ENCODE measurements around the gene CAPN11. TPM values are rescaled to one million over a fixed set of nuclear protein-coding genes. Genes with fewer than 3 reads are reported as not detected.
A peak's percentile ranks its signal among the peaks of the same experiment; 100 is the strongest.

CAPN11 gene
- total and polyA plus RNA-seq, 9 of the 15 experiments (the other 6 are each of a cell fraction or from before 2014, with no cell fraction given): 0.03 to 0.61 (median 0.17) TPM; not detected in 1

GRCh38 chr6:44151348-44152108 is 7.1 kb upstream of the CAPN11 start (continued):
- TF ChIP-seq, protein P1, sequence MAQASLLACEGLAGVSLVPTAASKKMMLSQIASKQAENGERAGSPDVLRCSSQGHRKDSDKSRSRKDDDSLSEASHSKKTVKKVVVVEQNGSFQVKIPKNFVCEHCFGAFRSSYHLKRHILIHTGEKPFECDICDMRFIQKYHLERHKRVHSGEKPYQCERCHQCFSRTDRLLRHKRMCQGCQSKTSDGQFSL (CRISPR knock-in tag; IDR thresholded peaks at IDR 0.05): 0 out of 2 replicates have a peak, but pooled peaks have one; percentile 39
- TF ChIP-seq, protein P1 (tag; IDR thresholded peaks at IDR 0.05): no peak
- TF ChIP-seq SMC3 (conservative IDR thresholded peaks at IDR 0.05; ENCODE audit: insufficient read depth, low read depth, low read length) (peak; percentile 98), TBL1XR1 (IDR thresholded peaks at IDR 0.05; ENCODE audit: low read length in 2 of 2) (peak in 1 of 2 experiments; percentile 46; a peak in 1 of 4 replicates), STAG1 (CRISPR knock-in tag; IDR thresholded peaks at IDR 0.05; ENCODE audit: borderline replicate concordance) (peak; percentile 79; the same call in 1 of the 2 replicates), ZKSCAN1 (IDR thresholded peaks at IDR 0.05; ENCODE audit: low read depth, low read length) (peak; percentile 72; the same call in 1 of the 2 replicates), RAD21 (CRISPR knock-in tag; conservative IDR thresholded peaks at IDR 0.05 in 1 of 2, IDR thresholded peaks at IDR 0.05 in 1 of 2) (peak; percentile 88 to 97), SRF (CRISPR knock-in tag; IDR thresholded peaks at IDR 0.05) (0 out of 4 replicates have a peak, but pooled peaks of 1 of the 2 experiments have one; percentile 46), MYC (IDR thresholded peaks at IDR 0.05; ENCODE audit: low read depth, low read length) (peak; percentile 74), MYC (CRISPR knock-in tag; IDR thresholded peaks at IDR 0.05; ENCODE audit: borderline replicate concordance, low read depth) (no peak), ZNF282 (CRISPR knock-in tag; IDR thresholded peaks at IDR 0.05) (no peak), CBX3 (IDR thresholded peaks at IDR 0.05; ENCODE audit: borderline replicate concordance in 1 of 2, low read length in 2 of 2) (peak in 1 of 2 experiments; percentile 81; a peak in 1 of 3 replicates), PHF21A (IDR thresholded peaks at IDR 0.05; ENCODE audit: borderline replicate concordance, low read depth) (peak; percentile 76; the same call in 1 of the 2 replicates), NEUROD1 (IDR thresholded peaks at IDR 0.05; ENCODE audit: borderline replicate concordance, low read depth, low read length, partially characterized antibody) (peak; percentile 35), TCF3 (CRISPR knock-in tag; IDR thresholded peaks at IDR 0.05) (peak; percentile 55), ZNF431 (CRISPR knock-in tag; IDR thresholded peaks at IDR 0.05) (peak; percentile 22; the same call in 1 of the 2 replicates), HNRNPH1 (optimal IDR thresholded peaks at IDR 0.05; ENCODE audit: low read depth, low read length) (no peak), NRF1 (conservative IDR thresholded peaks at IDR 0.05 in 1 of 2, IDR thresholded peaks at IDR 0.05 in 1 of 2) (peak; percentile 85 to 88)
- TF ChIP-seq, protein P2, sequence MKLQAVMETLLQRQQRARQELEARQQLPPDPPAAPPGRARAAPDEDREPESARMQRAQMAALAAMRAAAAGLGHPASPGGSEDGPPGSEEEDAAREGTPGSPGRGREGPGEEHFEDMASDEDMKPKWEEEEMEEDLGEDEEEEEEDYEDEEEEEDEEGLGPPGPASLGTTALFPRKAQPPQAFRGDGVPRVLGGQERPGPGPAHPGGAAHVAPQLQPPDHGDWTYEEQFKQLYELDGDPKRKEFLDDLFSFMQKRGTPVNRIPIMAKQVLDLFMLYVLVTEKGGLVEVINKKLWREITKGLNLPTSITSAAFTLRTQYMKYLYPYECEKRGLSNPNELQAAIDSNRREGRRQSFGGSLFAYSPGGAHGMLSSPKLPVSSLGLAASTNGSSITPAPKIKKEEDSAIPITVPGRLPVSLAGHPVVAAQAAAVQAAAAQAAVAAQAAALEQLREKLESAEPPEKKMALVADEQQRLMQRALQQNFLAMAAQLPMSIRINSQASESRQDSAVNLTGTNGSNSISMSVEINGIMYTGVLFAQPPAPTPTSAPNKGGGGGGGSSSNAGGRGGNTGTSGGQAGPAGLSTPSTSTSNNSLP (IDR thresholded peaks at IDR 0.05; ENCODE audit: borderline replicate concordance, low read depth, low read length): peak; percentile 31; the same call in 1 of the 2 replicates
- TF ChIP-seq, protein P3, sequence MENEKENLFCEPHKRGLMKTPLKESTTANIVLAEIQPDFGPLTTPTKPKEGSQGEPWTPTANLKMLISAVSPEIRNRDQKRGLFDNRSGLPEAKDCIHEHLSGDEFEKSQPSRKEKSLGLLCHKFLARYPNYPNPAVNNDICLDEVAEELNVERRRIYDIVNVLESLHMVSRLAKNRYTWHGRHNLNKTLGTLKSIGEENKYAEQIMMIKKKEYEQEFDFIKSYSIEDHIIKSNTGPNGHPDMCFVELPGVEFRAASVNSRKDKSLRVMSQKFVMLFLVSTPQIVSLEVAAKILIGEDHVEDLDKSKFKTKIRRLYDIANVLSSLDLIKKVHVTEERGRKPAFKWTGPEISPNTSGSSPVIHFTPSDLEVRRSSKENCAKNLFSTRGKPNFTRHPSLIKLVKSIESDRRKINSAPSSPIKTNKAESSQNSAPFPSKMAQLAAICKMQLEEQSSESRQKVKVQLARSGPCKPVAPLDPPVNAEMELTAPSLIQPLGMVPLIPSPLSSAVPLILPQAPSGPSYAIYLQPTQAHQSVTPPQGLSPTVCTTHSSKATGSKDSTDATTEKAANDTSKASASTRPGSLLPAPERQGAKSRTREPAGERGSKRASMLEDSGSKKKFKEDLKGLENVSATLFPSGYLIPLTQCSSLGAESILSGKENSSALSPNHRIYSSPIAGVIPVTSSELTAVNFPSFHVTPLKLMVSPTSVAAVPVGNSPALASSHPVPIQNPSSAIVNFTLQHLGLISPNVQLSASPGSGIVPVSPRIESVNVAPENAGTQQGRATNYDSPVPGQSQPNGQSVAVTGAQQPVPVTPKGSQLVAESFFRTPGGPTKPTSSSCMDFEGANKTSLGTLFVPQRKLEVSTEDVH (IDR thresholded peaks at IDR 0.05; ENCODE audit: low read depth, partially characterized antibody): peak; percentile 41

Measured in K562 (cell line).